Thyroid gland (tissue), 4 donors: ENCODE measurements around the gene IL10RA. TPM values are rescaled to one million over a fixed set of nuclear protein-coding genes. Genes with fewer than 3 reads are reported as not detected.

Source experiments
- DNase-seq, 2 donors: peaks; one replicate each; pipeline ENCODE4 v3.0.0-alpha.2; 2019
- H3K27ac ChIP-seq, 3 donors: fragments of 200-600 bp; sonication (generic); 1 replicate in 2 of 3; 2 replicates in 1 of 3; pipeline ENCODE4 v1.5.1; 2016 to 2019; ENCODE audit warnings: mild to moderate bottlenecking in 1 of 3, moderate library complexity in 1 of 3
- H3K27me3 ChIP-seq: fragments of 200-600 bp; sonication (generic); one replicate; pipeline ENCODE4 v1.5.1; 2019
- H3K36me3 ChIP-seq, 2 donors: fragments of 200-600 bp; sonication (generic); one replicate each; pipeline ENCODE4 v1.5.1; 2016 to 2019
- H3K4me1 ChIP-seq, 2 donors: fragments of 200-600 bp; sonication (generic); one replicate each; pipeline ENCODE4 v1.5.1; 2017 to 2019
- H3K4me3 ChIP-seq, 3 donors: fragments of 200-600 bp; sonication (generic); replicated peaks in 1 of 3; 1 replicate in 2 of 3; 2 replicates in 1 of 3; pipeline ENCODE4 v1.5.1; 2016; ENCODE audit warnings: mild to moderate bottlenecking in 1 of 3
- H3K9me3 ChIP-seq: fragments of 200-600 bp; sonication (generic); one replicate; pipeline ENCODE4 v1.5.1; 2017
- POLR2A ChIP-seq, 2 donors: fragments of 450-650 bp; IDR thresholded peaks; one replicate each; pipeline ENCODE4 v1.6.1; 2017; ENCODE audit warnings: antibody characterized with exemption in 2 of 2, mild to moderate bottlenecking in 2 of 2, moderate library complexity in 1 of 2
- WGBS, 2 donors: methylation state at CpG; one replicate each; pipeline ENCODE4 v1.1.5; 2017; 5-methylcytosine and 5-hydroxymethylcytosine counted together
- intact Hi-C: fragments of 100-400 bp; cut with DNase I; formaldehyde crosslinking; loops from one replicate; pipeline ENCODE4 v1.15.1; 2023
- total RNA-seq, 4 donors: library from RNA; depleted of rRNA; stranded (reverse); fragments of >200 nt; gene quantifications; one replicate each; pipeline ENCODE4 v1.2.3, GENCODE V29; 2016
- TF ChIP-seq, protein P1 (sequence below), 6 experiments: fragments of 200-600 bp in 3 of 6; fragments of 450-650 bp in 3 of 6; sonication (generic) in 3 of 6; IDR thresholded peaks; one replicate each; pipeline ENCODE4 v1.5.1; 2016 to 2019; ENCODE audit warnings: antibody characterized with exemption in 6 of 6, mild to moderate bottlenecking in 2 of 6, inconsistent platforms in 1 of 6, moderate library complexity in 1 of 6

IL10RA gene
- total RNA-seq, 4 donors from 2014 or later, result 5.3 to 21.9 (median 10.6) TPM

DNA sequence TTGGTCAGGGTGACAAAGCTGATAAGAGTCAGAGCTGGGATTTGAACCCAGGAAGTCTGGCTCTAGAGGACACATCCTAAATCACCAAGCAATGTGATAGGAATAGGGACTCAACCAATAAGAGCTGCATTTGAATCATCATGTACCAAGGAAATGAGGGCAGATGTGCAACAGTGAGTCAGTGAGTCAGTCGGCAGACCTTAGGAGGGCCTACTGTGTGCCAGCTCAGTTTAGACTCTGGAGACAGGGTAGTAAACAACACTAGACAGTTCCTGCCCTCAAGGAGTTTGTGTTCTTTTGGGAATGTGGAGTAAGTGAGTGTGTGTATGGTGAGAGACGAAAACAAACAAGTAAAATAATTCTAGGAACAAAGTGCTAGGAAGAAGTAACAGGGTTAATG, 11.2 kb downstream of the IL10RA start:
- no peak overlapping the region for H3K27ac ChIP-seq
- no peak for TF ChIP-seq POLR2A (IDR thresholded peaks at IDR 0.05)
- TF ChIP-seq, protein P1, sequence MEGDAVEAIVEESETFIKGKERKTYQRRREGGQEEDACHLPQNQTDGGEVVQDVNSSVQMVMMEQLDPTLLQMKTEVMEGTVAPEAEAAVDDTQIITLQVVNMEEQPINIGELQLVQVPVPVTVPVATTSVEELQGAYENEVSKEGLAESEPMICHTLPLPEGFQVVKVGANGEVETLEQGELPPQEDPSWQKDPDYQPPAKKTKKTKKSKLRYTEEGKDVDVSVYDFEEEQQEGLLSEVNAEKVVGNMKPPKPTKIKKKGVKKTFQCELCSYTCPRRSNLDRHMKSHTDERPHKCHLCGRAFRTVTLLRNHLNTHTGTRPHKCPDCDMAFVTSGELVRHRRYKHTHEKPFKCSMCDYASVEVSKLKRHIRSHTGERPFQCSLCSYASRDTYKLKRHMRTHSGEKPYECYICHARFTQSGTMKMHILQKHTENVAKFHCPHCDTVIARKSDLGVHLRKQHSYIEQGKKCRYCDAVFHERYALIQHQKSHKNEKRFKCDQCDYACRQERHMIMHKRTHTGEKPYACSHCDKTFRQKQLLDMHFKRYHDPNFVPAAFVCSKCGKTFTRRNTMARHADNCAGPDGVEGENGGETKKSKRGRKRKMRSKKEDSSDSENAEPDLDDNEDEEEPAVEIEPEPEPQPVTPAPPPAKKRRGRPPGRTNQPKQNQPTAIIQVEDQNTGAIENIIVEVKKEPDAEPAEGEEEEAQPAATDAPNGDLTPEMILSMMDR (IDR thresholded peaks at IDR 0.05), result no peak
- H3K27me3 ChIP-seq, result no peaks in the 10 kb centered on the region
- no peaks in the 10 kb centered on the region for H3K9me3 ChIP-seq
- no peaks in the 10 kb centered on the region for H3K36me3 ChIP-seq
- H3K4me3 ChIP-seq, result no peak overlapping the region
- 96 to 97% methylated on average over 2 of the region's 2 CpGs for WGBS, 2 donors
- intact Hi-C loops, result no loop called here
- no peaks in the 10 kb centered on the region for H3K4me1 ChIP-seq
- no peak for DNase-seq

DNA sequence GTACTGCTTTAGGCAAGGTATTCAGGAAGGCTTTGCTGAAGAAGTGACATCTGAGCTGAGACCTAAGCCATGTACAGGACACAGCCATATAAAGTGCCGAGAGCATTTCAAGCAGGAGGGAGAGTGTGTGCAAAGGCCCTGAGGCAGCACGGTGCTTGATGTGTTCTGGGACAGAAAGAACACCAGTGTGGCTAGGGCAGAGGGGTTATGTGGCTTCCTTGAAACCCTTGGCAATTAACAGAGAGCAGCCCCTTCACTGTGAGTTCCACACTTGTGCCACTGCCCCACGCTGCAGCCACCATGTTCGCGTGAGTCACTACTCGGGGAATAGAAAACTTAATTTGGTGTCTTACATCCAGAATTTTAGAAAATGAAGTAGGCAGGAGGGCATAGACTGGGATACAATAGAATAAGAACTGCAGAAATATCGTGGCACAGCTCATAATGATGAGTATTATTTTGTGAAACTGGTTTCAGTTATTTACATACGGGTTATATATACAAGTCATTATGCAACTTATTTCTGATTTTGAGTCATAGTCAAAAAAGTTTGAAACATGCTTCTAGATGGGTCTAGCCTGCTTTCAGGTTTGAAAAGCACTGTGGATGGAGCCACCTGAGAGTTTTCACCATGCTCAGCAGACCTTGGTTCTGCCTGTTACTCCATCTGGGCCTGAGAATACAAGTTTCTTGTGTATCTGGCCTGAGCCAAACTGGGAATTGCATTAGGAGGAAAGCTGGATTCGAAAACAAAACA, 11.8 kb downstream of the IL10RA start:
- Histone ChIP-seq H3K9me3 (no peaks in the 10 kb centered on the region), H3K27me3 (no peaks in the 10 kb centered on the region), H3K27ac (no peak overlapping the region), H3K36me3 (no peaks in the 10 kb centered on the region), H3K4me1 (no peaks in the 10 kb centered on the region), H3K4me3 (no peak overlapping the region)
- WGBS, 2 donors, result 90 to 95% methylated on average over 9 of the region's 9 CpGs
- intact Hi-C loops, result no loop called here
- no peak for TF ChIP-seq POLR2A (IDR thresholded peaks at IDR 0.05)
- TF ChIP-seq, protein P1 (IDR thresholded peaks at IDR 0.05), result no peak
- DNase-seq, result no peak

DNA sequence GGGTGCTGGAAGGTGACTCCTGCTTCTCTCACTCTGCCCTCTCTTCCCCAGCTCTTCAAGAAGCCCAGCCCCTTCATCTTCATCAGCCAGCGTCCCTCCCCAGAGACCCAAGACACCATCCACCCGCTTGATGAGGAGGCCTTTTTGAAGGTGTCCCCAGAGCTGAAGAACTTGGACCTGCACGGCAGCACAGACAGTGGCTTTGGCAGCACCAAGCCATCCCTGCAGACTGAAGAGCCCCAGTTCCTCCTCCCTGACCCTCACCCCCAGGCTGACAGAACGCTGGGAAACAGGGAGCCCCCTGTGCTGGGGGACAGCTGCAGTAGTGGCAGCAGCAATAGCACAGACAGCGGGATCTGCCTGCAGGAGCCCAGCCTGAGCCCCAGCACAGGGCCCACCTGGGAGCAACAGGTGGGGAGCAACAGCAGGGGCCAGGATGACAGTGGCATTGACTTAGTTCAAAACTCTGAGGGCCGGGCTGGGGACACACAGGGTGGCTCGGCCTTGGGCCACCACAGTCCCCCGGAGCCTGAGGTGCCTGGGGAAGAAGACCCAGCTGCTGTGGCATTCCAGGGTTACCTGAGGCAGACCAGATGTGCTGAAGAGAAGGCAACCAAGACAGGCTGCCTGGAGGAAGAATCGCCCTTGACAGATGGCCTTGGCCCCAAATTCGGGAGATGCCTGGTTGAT, 12.6 kb downstream of the IL10RA start:
- intact Hi-C loops, result no loop called here
- no peaks in the 10 kb centered on the region for H3K27me3 ChIP-seq
- H3K4me3 ChIP-seq, result no peak overlapping the region
- no peak for DNase-seq
- H3K9me3 ChIP-seq, result no peaks in the 10 kb centered on the region
- no peaks in the 10 kb centered on the region for H3K4me1 ChIP-seq
- no peak overlapping the region for H3K27ac ChIP-seq
- WGBS, 2 donors, result 90% methylated on average over 6 to 10 of the region's 10 CpGs
- TF ChIP-seq, protein P1 (IDR thresholded peaks at IDR 0.05), result no peak
- no peak for TF ChIP-seq POLR2A (IDR thresholded peaks at IDR 0.05)
- H3K36me3 ChIP-seq, result no peaks in the 10 kb centered on the region

DNA sequence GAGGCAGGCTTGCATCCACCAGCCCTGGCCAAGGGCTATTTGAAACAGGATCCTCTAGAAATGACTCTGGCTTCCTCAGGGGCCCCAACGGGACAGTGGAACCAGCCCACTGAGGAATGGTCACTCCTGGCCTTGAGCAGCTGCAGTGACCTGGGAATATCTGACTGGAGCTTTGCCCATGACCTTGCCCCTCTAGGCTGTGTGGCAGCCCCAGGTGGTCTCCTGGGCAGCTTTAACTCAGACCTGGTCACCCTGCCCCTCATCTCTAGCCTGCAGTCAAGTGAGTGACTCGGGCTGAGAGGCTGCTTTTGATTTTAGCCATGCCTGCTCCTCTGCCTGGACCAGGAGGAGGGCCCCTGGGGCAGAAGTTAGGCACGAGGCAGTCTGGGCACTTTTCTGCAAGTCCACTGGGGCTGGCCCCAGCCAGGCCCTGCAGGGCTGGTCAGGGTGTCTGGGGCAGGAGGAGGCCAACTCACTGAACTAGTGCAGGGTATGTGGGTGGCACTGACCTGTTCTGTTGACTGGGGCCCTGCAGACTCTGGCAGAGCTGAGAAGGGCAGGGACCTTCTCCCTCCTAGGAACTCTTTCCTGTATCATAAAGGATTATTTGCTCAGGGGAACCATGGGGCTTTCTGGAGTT, 13.3 kb downstream of the IL10RA start:
- 67 to 82% methylated on average over 2 to 3 of the region's 3 CpGs for WGBS, 2 donors

More for the DNA sequence above, 13.3 kb downstream of the IL10RA start:
- Histone ChIP-seq H3K27ac (no peak overlapping the region), H3K36me3 (no peaks in the 10 kb centered on the region), H3K27me3 (no peaks in the 10 kb centered on the region), H3K9me3 (no peaks in the 10 kb centered on the region), H3K4me1 (no peaks in the 10 kb centered on the region), H3K4me3 (no peak overlapping the region)
- DNase-seq, result no peak
- intact Hi-C loops, result no loop called here
- TF ChIP-seq POLR2A (IDR thresholded peaks at IDR 0.05), result no peak
- TF ChIP-seq, protein P1 (IDR thresholded peaks at IDR 0.05), result no peak
